Measurements from ENCODE around the gene IPO9.
"Not testable (repeated sequence)": the region's sequence is repeated elsewhere in the genome, so short reads cannot be mapped to it uniquely, and the experiment has no call there.

Gene IPO9

GRCh38 chr1:201889090-201889968 lies 60.4 kb downstream of the IPO9 start:
- no peak for DNase-seq

DNA sequence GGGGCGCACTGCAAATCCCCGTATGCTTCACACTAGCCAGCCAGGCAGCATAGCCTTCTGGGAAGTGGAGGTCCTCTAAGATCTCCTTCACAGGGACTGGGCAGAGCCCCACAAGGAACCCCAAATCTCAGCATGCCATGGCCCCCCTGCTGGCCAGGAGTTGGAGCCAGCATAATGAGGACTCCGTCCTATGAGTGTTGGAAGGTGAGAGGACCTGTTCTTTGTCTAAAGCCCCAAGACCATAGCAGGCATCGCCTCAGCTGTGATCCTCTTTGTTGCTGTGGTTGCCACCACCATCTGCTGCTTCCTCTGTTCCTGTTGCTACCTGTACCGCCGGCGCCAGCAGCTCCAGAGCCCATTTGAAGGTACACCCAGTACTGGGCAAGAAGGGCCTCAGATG lies 61.3 kb downstream of the IPO9 start:
- DNase-seq = no peak

DNA sequence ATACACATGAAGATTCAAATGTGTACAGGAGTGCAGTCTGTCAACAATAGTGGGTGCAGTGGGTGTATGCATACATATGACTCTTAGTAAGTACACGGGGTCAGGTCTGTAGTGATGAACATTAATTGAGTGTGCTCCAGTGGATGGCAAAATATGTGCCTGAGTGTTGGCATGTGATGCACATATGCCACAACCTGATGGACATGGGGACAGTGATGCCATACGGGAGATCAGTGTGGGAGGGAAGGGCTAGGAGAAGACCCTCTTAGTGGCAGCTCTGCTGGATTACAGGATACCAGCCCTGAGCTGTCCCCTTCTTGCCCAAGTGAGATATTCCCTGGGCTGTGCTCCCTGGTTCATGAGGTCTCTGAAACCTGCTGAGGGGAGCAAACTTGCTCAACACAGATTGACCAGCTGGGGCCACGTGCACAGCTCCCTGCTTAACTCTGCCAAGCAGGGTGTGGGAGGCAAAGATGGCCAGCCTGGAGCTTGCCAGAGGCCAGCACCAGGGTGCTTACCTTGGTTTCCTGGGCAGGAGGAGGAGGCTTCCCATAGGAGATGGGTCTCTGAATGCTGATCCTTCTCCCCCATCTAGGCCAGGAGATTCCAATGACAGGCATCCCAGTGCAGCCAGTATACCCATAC lies 62.0 kb downstream of the IPO9 start:
- DNase-seq = no peak

- DNase-seq = no peak
These were observed 62.6 kb downstream of the IPO9 start for GRCh38 chr1:201891451-201892045.

- no peak for DNase-seq
These were observed 63.3 kb downstream of the IPO9 start for GRCh38 chr1:201892211-201892610.

DNA sequence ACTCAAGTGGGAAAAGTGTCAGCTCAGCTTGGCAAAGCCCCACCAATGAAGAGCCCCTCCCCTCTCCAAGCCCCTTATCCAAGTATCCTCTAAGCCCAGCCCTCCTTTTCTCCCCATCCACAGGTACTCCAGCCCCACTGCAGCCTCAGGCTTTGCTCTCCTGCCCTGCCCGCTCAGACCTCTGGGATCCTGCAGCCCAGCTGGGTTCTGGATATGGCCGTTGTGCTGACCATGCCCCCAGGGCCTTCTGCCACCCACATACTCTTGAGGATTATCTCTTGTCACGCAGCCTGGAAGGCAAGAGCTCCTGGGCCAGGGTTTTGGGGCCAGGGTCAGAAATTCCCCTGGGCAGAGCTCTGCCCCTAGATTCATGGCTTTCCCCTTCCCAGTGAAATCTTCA lies 64.5 kb downstream of the IPO9 start:
- no peak for DNase-seq

DNA sequence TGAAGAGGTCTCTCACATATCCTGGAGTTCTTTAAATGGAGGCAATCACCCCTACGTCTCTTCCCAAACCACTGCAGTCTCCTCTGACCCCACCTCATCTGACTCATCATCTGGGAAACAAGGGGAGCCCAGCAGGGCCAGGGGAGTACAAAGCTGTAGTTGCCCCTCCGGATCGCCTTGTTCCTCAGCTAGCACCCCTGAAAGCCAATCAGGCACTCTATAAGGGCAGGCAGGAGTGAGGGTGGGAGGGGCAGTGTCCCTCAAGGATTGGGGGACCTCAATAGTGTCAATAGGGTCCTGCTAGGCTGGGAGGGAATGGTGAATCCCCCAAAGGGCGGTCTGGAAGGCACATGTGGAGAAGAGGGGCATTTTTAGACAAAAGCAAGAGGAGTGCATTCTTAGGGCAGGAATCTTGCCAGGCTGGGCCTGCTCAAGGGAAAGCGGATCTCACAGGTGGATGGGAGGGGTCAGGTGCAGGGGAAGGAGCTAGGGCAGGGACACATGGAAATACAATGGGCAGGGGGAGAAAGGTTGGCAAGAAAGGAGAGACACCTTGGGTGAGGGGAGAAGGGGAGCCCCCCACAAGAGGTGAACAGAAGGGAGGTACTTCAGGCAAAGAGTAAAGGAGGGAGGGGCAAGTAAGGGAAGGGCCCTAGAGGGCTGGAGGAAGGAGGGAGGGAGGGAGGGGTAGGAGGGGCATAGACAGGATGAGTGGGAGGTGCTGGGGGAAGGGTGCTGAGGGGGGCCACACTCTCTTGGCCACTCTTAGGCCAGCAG lies 65.6 kb downstream of the IPO9 start:
- no peak for DNase-seq

GRCh38 chr1:201895120-201895665 lies 66.2 kb downstream of the IPO9 start:
- DNase-seq = no peak

DNA sequence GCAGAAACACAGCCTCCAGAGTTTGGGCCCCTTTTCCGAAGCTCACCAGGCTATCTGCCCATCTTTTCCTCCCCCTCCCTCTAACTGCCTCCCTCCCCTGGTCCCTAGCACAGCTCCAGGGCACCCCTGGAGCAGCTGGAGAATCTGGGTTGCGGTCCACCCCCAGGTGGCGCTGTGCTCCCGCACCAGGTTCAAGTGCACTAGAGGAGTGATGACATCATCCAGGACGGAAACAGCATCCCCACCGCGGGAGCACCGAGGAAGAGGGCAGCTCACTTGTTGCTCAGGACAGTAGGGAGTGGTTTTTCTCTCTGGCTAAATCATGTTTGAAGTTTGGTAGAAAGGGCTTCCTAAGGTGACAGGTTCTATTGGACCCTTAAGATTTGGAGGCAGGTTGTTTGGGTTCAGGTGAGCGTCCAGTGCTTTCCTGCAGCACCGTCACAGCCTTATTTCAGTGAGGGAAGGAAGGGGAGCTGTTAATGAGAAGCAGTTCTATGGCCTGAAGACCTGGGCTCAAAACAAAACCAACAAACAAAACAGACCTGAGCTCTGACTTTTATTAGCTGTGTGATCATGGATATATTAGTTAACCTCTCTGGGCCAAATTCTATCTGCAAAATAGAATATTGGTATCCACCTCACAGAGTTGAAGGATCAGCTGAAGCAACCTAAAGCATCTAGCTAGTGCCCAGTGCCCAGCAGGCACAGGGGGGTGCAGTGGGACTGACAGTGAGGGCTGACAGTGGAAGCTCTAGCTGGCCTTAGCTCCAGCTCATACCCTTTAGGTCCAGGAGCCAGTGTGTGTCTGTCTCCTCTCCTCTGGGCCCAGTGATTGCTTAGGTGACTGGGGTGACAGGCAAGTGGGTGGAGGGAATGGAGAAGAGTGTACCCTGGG lies 67.2 kb downstream of the IPO9 start:
- DNase-seq = peak; percentile 84

GRCh38 chr1:201896951-201897391 lies 68.0 kb downstream of the IPO9 start:
- DNase-seq = no peak

- DNase-seq = no peak
These were observed 69.4 kb downstream of the IPO9 start for GRCh38 chr1:201898240-201898894.

DNA sequence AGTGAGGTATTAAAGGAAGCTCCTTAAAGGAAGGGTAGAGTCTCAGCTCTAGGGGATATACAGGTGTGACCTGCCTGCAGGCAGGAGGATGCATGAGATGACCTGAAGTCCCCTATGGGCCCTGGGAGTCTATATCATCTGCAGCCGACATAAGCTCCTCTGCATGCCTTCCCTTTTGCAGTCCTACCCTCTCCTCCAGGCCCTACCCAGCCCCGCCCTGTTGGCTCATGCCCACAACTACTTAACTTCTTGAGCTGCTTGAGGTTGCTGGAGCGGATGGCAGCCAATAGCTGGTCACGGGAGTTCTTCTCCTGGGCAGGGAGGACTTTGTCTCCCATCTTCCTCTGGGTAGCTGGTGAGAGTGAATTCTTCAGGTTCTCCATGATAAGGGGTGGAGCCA lies 70.0 kb downstream of the IPO9 start:
- no peak for DNase-seq

DNA sequence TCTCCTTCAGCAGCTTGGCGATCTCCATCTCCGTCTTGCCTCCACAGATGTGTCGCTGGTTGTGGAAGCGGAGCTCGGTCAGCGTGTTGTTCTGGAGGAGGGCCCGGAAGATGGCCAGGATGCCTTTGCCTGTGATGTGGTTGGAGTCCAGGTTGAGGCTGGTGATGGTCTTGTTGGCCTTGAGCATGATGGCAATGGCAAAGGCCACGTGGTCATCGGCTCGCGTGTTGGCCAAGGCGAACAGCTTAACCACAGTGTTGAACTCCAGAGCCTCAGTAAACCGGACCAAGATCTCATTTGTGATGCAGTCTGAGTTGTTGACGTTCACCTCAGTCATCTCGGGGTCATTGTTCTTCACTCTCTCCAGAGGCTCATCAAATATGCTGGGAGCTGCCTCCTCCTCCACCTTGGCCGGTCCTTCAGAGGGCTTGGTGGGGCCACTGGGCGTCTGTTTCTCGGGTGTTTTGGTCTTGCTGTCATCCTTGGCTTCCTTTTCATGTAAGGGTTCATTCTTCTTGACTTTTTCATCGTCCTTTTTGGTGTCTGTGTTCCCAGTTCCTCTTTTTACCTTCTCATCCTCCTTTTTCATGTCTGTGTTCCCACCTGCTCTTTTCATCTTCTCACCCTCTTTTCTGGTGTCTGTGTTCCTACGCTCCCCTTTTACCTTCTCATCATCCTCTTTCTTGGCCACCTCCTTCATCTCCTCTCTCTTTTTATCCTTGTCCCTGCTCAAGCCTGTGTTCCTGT lies 70.9 kb downstream of the IPO9 start:
- no peak for DNase-seq

DNA sequence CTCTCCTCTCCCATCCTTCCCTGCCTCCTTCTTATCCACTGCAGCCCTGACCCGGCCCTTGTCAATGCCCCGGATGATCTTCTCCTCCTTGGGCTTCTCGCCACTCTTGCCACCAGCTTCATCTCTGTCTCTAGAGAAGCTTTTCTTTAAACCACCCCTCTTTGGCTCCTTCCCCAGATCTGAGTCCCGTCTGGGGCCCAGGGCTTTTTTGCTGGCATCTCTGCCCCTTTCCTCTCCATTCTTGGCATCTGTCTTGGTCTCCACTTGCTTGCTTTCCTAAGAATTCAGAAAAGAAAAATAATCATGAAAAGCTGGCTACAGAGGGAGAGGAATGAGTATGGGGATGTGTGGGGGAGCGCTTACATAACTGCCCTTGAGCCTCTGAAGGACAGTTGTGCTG lies 71.5 kb downstream of the IPO9 start:
- DNase-seq = no peak

GRCh38 chr1:201901036-201901435 lies 72.1 kb downstream of the IPO9 start:
- DNase-seq = not testable (repeated sequence)

DNA sequence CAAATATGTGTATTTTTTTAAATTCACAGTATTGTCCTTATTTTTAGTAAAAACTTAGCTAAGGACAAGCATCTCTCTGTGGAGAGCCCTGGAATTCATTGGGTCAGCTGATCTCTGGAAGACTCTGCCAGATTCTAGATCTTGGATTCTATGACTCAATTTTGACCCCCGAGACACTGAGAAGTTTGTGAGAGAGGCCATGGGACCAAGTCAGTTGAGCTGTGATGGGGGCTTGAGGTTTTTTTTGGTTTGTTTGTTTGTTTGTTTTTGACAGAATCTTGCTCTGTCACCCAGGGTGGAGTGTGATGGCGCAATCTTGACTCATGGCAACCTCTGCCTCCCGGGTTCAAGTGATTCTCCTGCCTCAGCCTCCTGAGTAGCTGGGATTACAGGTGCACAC lies 73.2 kb downstream of the IPO9 start:
- no peak for DNase-seq

DNA sequence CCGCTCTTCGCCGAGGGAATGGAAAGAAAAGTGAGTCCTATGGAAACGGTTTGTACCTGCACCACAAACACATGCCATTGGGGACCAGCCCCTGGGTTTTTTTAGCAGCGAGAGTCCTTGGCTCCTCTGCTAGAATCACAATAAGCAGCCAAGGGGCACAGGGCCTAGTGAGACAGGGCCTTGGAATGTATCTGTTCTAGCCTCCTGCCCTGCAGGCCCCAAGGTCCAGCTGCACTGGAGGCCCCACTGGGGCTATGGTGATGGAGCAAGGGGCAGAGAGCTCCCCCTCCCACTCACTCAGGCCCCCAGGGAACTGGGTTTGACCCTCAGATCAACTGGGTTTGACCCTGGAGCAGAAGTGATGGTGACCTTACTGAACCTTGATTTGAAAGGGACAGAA lies 74.2 kb downstream of the IPO9 start:
- DNase-seq = no peak

DNA sequence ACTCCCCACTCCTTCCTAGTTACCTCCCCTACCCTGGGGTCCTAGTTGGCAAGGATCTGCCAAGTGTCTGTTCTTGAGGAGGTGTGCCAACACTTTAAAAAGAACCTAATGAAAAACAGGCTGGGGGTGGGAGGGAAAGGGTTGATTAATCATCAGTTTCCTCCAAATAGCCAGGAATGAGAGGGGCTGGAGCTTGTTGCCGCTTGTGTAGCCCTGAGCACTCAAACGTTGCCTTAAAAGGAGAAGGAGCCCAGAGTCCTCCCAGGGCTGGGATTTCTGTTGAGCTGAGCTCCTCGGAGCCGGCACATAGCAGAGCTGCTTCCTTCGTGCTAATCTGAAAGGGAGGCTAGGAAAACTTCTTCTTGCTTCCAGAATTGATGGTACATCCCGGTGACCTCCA lies 75.6 kb downstream of the IPO9 start:
- DNase-seq = no peak

DNA sequence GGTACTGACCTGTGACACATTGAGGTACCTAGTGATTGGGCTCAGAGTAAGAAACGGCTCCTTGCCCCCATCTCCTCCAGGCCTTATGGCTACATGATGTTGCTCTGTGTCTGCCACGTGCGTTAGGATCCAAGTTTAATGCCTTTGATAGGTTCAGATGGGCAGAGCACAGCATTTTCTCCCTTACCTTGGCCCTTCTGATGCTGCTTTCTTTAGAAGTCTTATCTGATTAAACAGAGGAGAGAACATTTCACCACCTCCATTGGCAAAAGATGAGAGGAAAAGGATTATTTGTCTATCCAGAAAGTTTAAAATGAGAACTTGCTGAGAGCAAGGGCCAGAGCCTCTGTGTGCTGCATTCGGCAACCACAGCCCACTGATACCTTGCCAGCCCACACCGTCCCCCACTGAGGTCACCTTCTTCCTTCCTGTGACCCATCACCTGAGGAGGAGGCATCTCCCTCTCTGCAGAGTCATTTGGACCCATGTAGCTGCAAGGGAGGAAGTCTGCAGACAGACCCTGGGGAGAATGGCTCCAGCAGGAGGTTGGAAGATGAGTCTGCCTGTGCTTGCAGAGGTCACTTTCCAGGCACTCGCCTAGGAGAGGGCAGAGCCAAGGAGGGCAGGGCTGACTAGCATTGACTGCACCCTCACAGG lies 76.4 kb downstream of the IPO9 start:
- no peak for DNase-seq

- DNase-seq = no peak
These were observed 77.4 kb downstream of the IPO9 start for GRCh38 chr1:201906336-201906735.

Measured in inflammatory macrophage treated with lipopolysaccharide for 4 hours (primary cell).